Loucy (cell line): Measurements from ENCODE around the gene ATP9A.

Experiments used
- EZH2phosphoT487 ChIP-seq: fragments of 200-600 bp; IDR thresholded peaks from 2 replicates; pipeline ENCODE4 v1.6.1; 2018; ENCODE audit warnings: antibody characterized with exemption, mild to moderate bottlenecking, moderate library complexity, borderline replicate concordance
- TF ChIP-seq, protein P1 (sequence below): fragments of 200-600 bp; sonication (generic); conservative IDR thresholded peaks from 2 replicates; pipeline ENCODE4 v1.5.1; 2014; ENCODE audit warnings: mild to moderate bottlenecking, antibody characterized with exemption, low read length

- TF ChIP-seq, protein P1, sequence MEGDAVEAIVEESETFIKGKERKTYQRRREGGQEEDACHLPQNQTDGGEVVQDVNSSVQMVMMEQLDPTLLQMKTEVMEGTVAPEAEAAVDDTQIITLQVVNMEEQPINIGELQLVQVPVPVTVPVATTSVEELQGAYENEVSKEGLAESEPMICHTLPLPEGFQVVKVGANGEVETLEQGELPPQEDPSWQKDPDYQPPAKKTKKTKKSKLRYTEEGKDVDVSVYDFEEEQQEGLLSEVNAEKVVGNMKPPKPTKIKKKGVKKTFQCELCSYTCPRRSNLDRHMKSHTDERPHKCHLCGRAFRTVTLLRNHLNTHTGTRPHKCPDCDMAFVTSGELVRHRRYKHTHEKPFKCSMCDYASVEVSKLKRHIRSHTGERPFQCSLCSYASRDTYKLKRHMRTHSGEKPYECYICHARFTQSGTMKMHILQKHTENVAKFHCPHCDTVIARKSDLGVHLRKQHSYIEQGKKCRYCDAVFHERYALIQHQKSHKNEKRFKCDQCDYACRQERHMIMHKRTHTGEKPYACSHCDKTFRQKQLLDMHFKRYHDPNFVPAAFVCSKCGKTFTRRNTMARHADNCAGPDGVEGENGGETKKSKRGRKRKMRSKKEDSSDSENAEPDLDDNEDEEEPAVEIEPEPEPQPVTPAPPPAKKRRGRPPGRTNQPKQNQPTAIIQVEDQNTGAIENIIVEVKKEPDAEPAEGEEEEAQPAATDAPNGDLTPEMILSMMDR = no peak
- no peak for TF ChIP-seq EZH2phosphoT487
These were observed 192.7 kb downstream of the ATP9A start for GRCh38 chr20:51575486-51575885.
